ENCODE data around the gene ACAN. TPM values are rescaled to one million over a fixed set of nuclear protein-coding genes. Genes with fewer than 3 reads are reported as not detected.
A peak's percentile ranks its signal among the peaks of the same experiment; 100 is the strongest.

ACAN gene
- total RNA-seq, 1 experiment from 2014 or later = 0.50 TPM

DNA sequence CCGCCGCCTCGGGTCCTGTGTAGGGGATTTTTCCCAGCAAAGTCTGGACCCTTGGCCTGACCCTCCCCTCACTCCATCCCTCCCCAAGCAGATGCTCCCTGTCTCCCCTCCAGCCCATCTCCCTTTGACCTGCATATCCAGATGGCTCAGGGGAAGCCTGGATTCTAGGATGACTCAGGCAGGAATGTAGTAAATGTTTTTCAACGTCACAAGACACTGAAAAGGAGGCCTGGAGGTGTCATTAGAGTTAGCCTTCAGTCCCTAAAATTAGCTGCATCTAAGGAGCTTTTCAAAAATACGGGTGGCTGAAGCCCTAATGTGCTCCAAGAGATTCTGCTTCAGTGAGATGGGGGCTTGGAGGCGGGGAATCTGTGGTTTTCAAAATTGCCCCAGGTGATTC is 7.2 kb downstream of the ACAN start:
- Histone ChIP-seq H3K4me1 (ENCODE audit: insufficient read depth, low read length) (no peaks in the 10 kb centered on the region), H3K14ac (ENCODE audit: insufficient read depth, low read length) (no peak overlapping the region), H3K27ac (ENCODE audit: insufficient read length, low read depth, low read length) (no peak overlapping the region), H2BK120ac (ENCODE audit: low read depth, low read length, poor library complexity, severe bottlenecking) (no peak overlapping the region), H3K4ac (ENCODE audit: low read depth, low read length) (no peak overlapping the region), H4K8ac (replicated peaks; ENCODE audit: insufficient read length, low read depth, low read length) (no peak overlapping the region), H4K20me1 (ENCODE audit: control insufficient read depth, insufficient read depth, insufficient read length) (no peaks in the 10 kb centered on the region), H3K23me2 (ENCODE audit: insufficient read length, low read depth, low read length, poor library complexity, severe bottlenecking) (no peaks in the 10 kb centered on the region), H4K91ac (ENCODE audit: insufficient read length, low read depth, low read length) (no peak overlapping the region), H3T11ph (ENCODE audit: low read length) (no peak overlapping the region), H2BK15ac (ENCODE audit: low read depth, low read length) (no peak overlapping the region), H3K79me1 (ENCODE audit: insufficient read depth, low read depth, low read length, poor library complexity, severe bottlenecking) (no peaks in the 10 kb centered on the region), H3K79me2 (ENCODE audit: insufficient read depth, low read length) (no peaks in the 10 kb centered on the region), H2BK20ac (ENCODE audit: low read depth, low read length, poor library complexity, severe bottlenecking) (no peak overlapping the region), H3K56ac (ENCODE audit: insufficient read length, low read depth, low read length) (no peak overlapping the region), H3K18ac (ENCODE audit: insufficient read length, low read depth, low read length) (no peak overlapping the region), H2AK5ac (ENCODE audit: insufficient read length, low read length) (no peak overlapping the region), H3K9ac (ENCODE audit: extremely low read depth, insufficient read length, low read length) (no peak overlapping the region), H3K9me3 (ENCODE audit: control insufficient read depth, low read depth, low read length) (no peaks in the 10 kb centered on the region), H3K23ac (ENCODE audit: insufficient read length, low read depth, low read length) (no peak overlapping the region), H3K4me2 (ENCODE audit: insufficient read depth, insufficient read length, low read length) (no peak overlapping the region), H2AFZ (ENCODE audit: low read length) (no peak overlapping the region), H3K27me3 (ENCODE audit: insufficient read depth, low read length) (peaks cover 3% of the 10 kb centered on the region; the same call in 1 of the 2 replicates), H4K5ac (ENCODE audit: insufficient read length, low read depth, low read length) (no peak overlapping the region), H2BK5ac (ENCODE audit: insufficient read length, low read length) (no peak overlapping the region), H2BK12ac (ENCODE audit: insufficient read length, low read depth, low read length) (no peak overlapping the region)
- Mint-ChIP-seq H3K27ac (peak overlapping the region in 1 of 3 experiments; percentile 70; a peak in 1 of 7 replicates), H3K4me3 (no peak overlapping the region), H3K4me1 (peaks cover 8 to 23% of the 10 kb centered on the region in 2 experiments), H3K9me3 (no peaks in the 10 kb centered on the region), H3K36me3 (ENCODE audit: insufficient read depth in 1 of 3, low read depth in 3 of 3) (no peaks in the 10 kb centered on the region; a peak in 1 of 7 replicates), H3K27me3 (ENCODE audit: low read depth) (peaks cover 33% of the 10 kb centered on the region)
- WGBS (ENCODE audit: extremely low coverage, insufficient read length, low lambda C conversion rate) = no CpG with 5 or more reads among the region's 6 CpGs
- TF ChIP-seq, protein P1, sequence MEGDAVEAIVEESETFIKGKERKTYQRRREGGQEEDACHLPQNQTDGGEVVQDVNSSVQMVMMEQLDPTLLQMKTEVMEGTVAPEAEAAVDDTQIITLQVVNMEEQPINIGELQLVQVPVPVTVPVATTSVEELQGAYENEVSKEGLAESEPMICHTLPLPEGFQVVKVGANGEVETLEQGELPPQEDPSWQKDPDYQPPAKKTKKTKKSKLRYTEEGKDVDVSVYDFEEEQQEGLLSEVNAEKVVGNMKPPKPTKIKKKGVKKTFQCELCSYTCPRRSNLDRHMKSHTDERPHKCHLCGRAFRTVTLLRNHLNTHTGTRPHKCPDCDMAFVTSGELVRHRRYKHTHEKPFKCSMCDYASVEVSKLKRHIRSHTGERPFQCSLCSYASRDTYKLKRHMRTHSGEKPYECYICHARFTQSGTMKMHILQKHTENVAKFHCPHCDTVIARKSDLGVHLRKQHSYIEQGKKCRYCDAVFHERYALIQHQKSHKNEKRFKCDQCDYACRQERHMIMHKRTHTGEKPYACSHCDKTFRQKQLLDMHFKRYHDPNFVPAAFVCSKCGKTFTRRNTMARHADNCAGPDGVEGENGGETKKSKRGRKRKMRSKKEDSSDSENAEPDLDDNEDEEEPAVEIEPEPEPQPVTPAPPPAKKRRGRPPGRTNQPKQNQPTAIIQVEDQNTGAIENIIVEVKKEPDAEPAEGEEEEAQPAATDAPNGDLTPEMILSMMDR (conservative IDR thresholded peaks at IDR 0.05) = no peak
- DNase-seq = no peak
